HepG2 (cell line): Measurements from ENCODE around the gene SNAP25. TPM values are rescaled to one million over a fixed set of nuclear protein-coding genes. Genes with fewer than 3 reads are reported as not detected.

ENCODE experiments used
- ARNT2 ChIP-seq: sonication (generic); formaldehyde crosslinking; IDR thresholded peaks from 2 replicates; pipeline ENCODE4 v1.8.0; 2022; ENCODE audit warnings: mild to moderate bottlenecking, low read depth, missing genetic modification reagents, moderate library complexity
- ARNTL ChIP-seq: sonication (generic); formaldehyde crosslinking; IDR thresholded peaks from 2 replicates; pipeline ENCODE4 v1.4.0; 2020; ENCODE audit warnings: mild to moderate bottlenecking, missing genetic modification reagents
- BCL6 ChIP-seq: IDR thresholded peaks from 2 replicates; pipeline ENCODE4 v1.6.1; 2016; ENCODE audit warnings: missing genetic modification reagents, missing compliant biosample characterization
- DNMT3B ChIP-seq: conservative IDR thresholded peaks from 2 replicates; pipeline ENCODE4 v1.6.1; 2016; ENCODE audit warnings: missing biosample characterization, control low read depth
- IRF9 ChIP-seq: sonication (generic); formaldehyde crosslinking; IDR thresholded peaks from 2 replicates; pipeline ENCODE4 v1.8.0; 2022; ENCODE audit warnings: missing genetic modification reagents, mild to moderate bottlenecking, borderline replicate concordance
- ISX ChIP-seq: sonication (generic); formaldehyde crosslinking; conservative IDR thresholded peaks from 2 replicates; pipeline ENCODE4 v1.5.0; 2020; ENCODE audit warnings: missing genetic modification reagents
- ONECUT2 ChIP-seq: sonication (generic); formaldehyde crosslinking; IDR thresholded peaks from 2 replicates; pipeline ENCODE4 v1.4.0; 2020; ENCODE audit warnings: missing genetic modification reagents
- REPIN1 ChIP-seq: sonication (generic); formaldehyde crosslinking; IDR thresholded peaks from 2 replicates; pipeline ENCODE4 v1.8.0; 2022; ENCODE audit warnings: missing genetic modification reagents, low read depth, mild to moderate bottlenecking, borderline replicate concordance
- SRF ChIP-seq: IDR thresholded peaks from 2 replicates; pipeline ENCODE4 v1.6.1; 2011; ENCODE audit warnings: mild to moderate bottlenecking, low read depth, low read length, moderate library complexity
- TCF7 ChIP-seq: sonication (generic); IDR thresholded peaks from 2 replicates; pipeline ENCODE4 v1.6.1; 2016; ENCODE audit warnings: antibody characterized with exemption, low read depth
- YEATS2 ChIP-seq: sonication (generic); formaldehyde crosslinking; IDR thresholded peaks from 2 replicates; pipeline ENCODE4 v1.4.0; 2020; ENCODE audit warnings: missing genetic modification reagents, borderline replicate concordance
- ZBTB39 ChIP-seq: sonication (generic); formaldehyde crosslinking; IDR thresholded peaks from 2 replicates; pipeline ENCODE4 v1.5.0; 2020; ENCODE audit warnings: missing genetic modification reagents
- ZC3H4 ChIP-seq: sonication (generic); formaldehyde crosslinking; IDR thresholded peaks from 2 replicates; pipeline ENCODE4 v1.4.0; 2020; ENCODE audit warnings: missing genetic modification reagents, borderline replicate concordance
- ZNF234 ChIP-seq: sonication (generic); formaldehyde crosslinking; conservative IDR thresholded peaks from 2 replicates; pipeline ENCODE4 v1.5.1; 2020; ENCODE audit warnings: mild to moderate bottlenecking, missing genetic modification reagents
- ZNF329 ChIP-seq: sonication (generic); formaldehyde crosslinking; IDR thresholded peaks from 2 replicates; pipeline ENCODE4 v1.9.0; 2021; ENCODE audit warnings: low read depth, mild to moderate bottlenecking, missing genetic modification reagents
- ZNF367 ChIP-seq: sonication (generic); formaldehyde crosslinking; IDR thresholded peaks from 2 replicates; pipeline ENCODE4 v1.4.0; 2020; ENCODE audit warnings: missing genetic modification reagents, borderline replicate concordance
- ZNF432 ChIP-seq: sonication (generic); formaldehyde crosslinking; IDR thresholded peaks from 2 replicates; pipeline ENCODE4 v1.5.0; 2020; ENCODE audit warnings: missing genetic modification reagents, mild to moderate bottlenecking, borderline replicate concordance
- ZNF572 ChIP-seq: sonication (generic); formaldehyde crosslinking; IDR thresholded peaks from 2 replicates; pipeline ENCODE4 v1.5.1; 2020; ENCODE audit warnings: mild to moderate bottlenecking, missing genetic modification reagents
- ZNF597 ChIP-seq: sonication (generic); formaldehyde crosslinking; IDR thresholded peaks from 2 replicates; pipeline ENCODE4 v1.5.0; 2020; ENCODE audit warnings: missing genetic modification reagents
- ZNF660 ChIP-seq: sonication (generic); formaldehyde crosslinking; IDR thresholded peaks from 2 replicates; pipeline ENCODE4 v1.5.1; 2020; ENCODE audit warnings: mild to moderate bottlenecking, low read depth, missing genetic modification reagents, borderline replicate concordance
- ZNF761 ChIP-seq: sonication (generic); formaldehyde crosslinking; conservative IDR thresholded peaks from 2 replicates; pipeline ENCODE4 v1.4.0; 2020; ENCODE audit warnings: mild to moderate bottlenecking, missing genetic modification reagents
- ZNF766 ChIP-seq: sonication (generic); formaldehyde crosslinking; IDR thresholded peaks from 2 replicates; pipeline ENCODE4 v1.5.0; 2020; ENCODE audit warnings: missing genetic modification reagents, borderline replicate concordance
- ZNF781 ChIP-seq: sonication (generic); formaldehyde crosslinking; IDR thresholded peaks from 2 replicates; pipeline ENCODE4 v1.5.1; 2020; ENCODE audit warnings: borderline replicate concordance, mild to moderate bottlenecking, missing genetic modification reagents; ENCODE audit errors: not compliant biosample characterization
- ZNF841 ChIP-seq: sonication (generic); formaldehyde crosslinking; IDR thresholded peaks from 2 replicates; pipeline ENCODE4 v1.8.1; 2023; ENCODE audit warnings: missing genetic modification reagents, borderline replicate concordance
- polyA plus RNA-seq, 8 experiments: library from polyadenylated mRNA; depleted of rRNA in 3 of 8; stranded (reverse) in 7 of 8; unstranded in 1 of 8; fragments of >200 nt; fragmentation: Illumina TruSeq in 4 of 8; extraction: Trizol in 4 of 8; gene quantifications; 2 replicates each; pipeline versions ENCODE4 v1.2.1 to v1.2.3, GENCODE V29; 2011 to 2016; ENCODE audit warnings: low read depth in 4 of 8, missing spikeins in 1 of 8, mixed read lengths in 1 of 8; ENCODE audit not compliant: insufficient read depth in 1 of 8
- total RNA-seq, 5 experiments: library from RNA; depleted of rRNA; stranded (reverse); fragments of >200 nt; fragmentation: Illumina TruSeq; extraction: Trizol; gene quantifications; 2 replicates each; pipeline ENCODE4 v1.2.3, GENCODE V29; 2016; ENCODE audit warnings: low read depth in 1 of 5

SNAP25 gene
- total and polyA plus RNA-seq, 2 of the 13 experiments (the other 11 are each of a cell fraction or from before 2014, with no cell fraction given), result not detected

- TF ChIP-seq ZBTB39 (no peak), ISX (no peak), ZNF572 (CRISPR knock-in tag) (no peak), ZNF367 (CRISPR knock-in tag) (no peak), DNMT3B (CRISPR knock-in tag) (peak; percentile 86; the same call in 1 of the 2 replicates), ZNF766 (peak; percentile 91), ARNT2 (CRISPR knock-in tag) (peak; percentile 62; the same call in 1 of the 2 replicates), YEATS2 (CRISPR knock-in tag) (peak; percentile 67; the same call in 1 of the 2 replicates), REPIN1 (CRISPR knock-in tag) (peak; percentile 96; the same call in 1 of the 2 replicates), ARNTL (CRISPR knock-in tag) (peak; percentile 86), ZNF841 (CRISPR knock-in tag) (no peak), TCF7 (peak; percentile 89), ZNF432 (CRISPR knock-in tag) (no peak), ONECUT2 (CRISPR knock-in tag) (peak; percentile 96), ZNF597 (CRISPR knock-in tag) (no peak), ZC3H4 (CRISPR knock-in tag) (no peak), ZNF234 (CRISPR knock-in tag) (no peak), SRF (no peak), ZNF781 (peak; percentile 90), IRF9 (no peak; the same call in 1 of the 2 replicates), ZNF660 (CRISPR knock-in tag) (no peak), ZNF761 (CRISPR knock-in tag) (peak; percentile 82; the same call in 1 of the 2 replicates), ZNF329 (0 out of 2 replicates have a peak, but pooled peaks have one; percentile 28), BCL6 (peak; percentile 93)
Observed at GRCh38 chr20:10263385-10264165, 44.9 kb downstream of the SNAP25 start (continued).
